Measurements from ENCODE around the gene SMARCA4.
"Not testable (repeated sequence)": the region's sequence is repeated elsewhere in the genome, so short reads cannot be mapped to it uniquely, and the experiment has no call there.

The SMARCA4 gene

DNA sequence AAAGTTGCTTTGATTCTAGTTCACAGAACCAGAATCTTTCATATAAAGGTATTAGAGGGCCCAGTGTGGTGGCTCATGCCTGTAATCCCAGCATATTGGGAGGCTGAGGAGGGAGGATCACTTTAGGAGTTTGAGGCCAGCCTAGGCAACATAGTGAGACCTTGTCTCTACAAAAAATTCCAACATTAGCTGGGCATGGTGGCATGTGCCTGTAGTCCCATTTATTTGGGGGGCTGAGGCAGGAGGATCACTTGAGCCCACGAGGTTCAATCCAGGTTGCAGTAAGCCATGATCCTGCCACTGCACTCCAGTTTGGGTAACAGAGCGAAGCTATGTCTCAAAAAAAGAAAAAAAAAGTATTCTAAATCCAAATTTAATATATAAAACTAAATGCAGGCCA is 137.5 kb downstream of the SMARCA4 start:
- no peak for DNase-seq (ENCODE audit: low spot score)

DNA sequence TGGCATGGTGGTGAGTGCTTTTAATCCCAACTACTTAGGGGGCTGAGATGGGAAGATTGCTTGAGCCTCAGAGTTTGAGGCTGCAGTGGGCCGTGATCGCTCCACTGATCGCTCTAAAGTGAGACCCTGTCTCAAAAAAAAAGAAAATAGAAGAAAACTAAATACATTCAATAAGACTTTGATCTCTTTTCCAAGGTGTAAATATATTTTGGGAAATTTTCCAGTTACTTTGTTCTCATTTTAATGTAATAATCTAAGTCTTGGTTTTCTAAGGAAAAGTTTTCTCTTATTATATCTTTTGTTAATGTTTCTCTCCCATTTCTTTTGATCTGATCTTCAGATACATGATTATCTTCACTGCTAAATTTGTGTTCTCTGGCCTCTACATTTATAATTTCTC is 138.0 kb downstream of the SMARCA4 start:
- no peak for DNase-seq (ENCODE audit: low spot score)

DNA sequence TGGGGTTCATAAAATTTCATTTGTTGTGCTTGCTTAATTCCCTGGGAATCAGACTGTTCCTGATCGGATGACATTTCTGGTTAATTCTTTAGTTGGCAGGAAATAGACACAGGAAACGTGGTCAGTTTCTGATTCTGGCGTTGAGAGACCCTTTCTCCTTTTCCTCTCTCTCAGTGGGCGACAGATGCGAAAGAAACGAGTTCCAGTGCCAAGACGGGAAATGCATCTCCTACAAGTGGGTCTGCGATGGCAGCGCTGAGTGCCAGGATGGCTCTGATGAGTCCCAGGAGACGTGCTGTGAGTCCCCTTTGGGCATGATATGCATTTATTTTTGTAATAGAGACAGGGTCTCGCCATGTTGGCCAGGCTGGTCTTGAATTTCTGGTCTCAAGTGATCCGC is 139.2 kb downstream of the SMARCA4 start:
- no peak for DNase-seq (ENCODE audit: low spot score)

DNA sequence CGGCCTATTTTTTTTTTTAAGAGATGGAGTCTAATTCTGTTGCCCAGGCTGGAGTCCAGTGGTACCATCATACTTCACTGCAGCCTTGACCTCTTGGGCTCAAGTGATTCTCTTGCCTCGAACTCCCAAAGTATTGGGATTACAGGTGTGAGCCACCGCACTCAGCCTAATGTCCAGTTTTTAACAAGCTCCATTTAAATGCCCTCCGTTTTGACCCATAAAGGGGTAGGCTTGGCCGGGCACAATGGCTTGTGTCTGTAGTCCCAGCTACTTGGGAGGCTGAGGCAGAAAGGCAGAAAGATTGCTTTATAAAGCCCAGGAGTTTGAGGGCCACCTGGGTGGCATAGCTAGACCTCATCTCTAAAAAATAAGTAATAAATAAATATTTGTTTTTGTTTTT is 140.2 kb downstream of the SMARCA4 start:
- no peak for DNase-seq (ENCODE audit: low spot score)

DNA sequence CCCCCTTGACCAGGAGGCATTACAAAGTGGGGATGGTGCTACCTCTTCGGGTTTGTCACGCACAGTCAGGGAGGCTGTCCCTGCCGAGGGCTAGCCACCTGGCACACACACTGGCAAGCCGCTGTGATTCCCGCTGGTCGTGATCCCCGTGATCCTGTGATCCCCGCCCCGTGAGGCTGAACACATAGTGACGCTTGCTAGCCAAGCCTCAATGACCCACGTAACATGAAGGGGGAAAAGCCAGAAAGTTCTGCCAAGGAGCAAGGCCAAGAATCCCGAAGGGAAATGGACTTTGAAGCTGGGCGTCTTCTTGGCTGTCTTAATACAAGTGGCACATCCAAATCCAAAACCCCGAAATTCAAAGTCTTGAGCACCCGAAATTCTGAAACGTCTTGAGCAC is 142.1 kb downstream of the SMARCA4 start:
- DNase-seq (ENCODE audit: low spot score) = no peak

DNA sequence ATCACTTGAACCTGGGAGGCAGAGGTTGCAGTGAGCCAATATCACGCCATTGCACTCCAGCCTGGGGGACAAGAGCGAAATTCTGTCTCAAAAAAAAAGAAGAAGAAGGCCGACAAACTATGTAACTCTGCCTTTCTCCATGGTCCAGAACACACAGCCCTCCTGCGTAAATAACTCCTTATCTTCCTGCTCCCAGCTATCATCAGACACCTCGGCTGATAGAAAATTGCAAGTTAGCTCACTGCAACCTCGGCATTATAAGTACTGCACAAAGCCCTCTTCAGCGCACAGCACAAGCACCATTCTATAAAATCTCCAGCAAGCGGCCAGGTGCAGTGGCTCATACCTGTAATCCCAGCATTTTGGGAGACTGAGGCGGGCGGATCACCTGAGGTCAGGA is 142.8 kb downstream of the SMARCA4 start:
- DNase-seq (ENCODE audit: low spot score) = not testable (repeated sequence)

DNA sequence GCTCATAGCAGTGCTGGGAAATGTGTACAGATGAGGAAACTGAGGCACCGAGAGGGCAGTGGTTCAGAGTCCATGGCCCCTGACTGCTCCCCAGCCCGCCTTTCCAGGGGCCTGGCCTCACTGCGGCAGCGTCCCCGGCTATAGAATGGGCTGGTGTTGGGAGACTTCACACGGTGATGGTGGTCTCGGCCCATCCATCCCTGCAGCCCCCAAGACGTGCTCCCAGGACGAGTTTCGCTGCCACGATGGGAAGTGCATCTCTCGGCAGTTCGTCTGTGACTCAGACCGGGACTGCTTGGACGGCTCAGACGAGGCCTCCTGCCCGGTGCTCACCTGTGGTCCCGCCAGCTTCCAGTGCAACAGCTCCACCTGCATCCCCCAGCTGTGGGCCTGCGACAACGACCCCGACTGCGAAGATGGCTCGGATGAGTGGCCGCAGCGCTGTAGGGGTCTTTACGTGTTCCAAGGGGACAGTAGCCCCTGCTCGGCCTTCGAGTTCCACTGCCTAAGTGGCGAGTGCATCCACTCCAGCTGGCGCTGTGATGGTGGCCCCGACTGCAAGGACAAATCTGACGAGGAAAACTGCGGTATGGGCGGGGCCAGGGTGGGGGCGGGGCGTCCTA is 144.3 kb downstream of the SMARCA4 start:
- no peak for DNase-seq (ENCODE audit: low spot score)

DNA sequence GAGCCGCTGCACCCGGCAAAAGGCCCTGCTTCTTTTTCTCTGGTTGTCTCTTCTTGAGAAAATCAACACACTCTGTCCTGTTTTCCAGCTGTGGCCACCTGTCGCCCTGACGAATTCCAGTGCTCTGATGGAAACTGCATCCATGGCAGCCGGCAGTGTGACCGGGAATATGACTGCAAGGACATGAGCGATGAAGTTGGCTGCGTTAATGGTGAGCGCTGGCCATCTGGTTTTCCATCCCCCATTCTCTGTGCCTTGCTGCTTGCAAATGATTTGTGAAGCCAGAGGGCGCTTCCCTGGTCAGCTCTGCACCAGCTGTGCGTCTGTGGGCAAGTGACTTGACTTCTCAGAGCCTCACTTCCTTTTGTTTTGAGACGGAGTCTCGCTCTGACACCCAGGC is 145.6 kb downstream of the SMARCA4 start:
- DNase-seq (ENCODE audit: low spot score) = no peak

DNA sequence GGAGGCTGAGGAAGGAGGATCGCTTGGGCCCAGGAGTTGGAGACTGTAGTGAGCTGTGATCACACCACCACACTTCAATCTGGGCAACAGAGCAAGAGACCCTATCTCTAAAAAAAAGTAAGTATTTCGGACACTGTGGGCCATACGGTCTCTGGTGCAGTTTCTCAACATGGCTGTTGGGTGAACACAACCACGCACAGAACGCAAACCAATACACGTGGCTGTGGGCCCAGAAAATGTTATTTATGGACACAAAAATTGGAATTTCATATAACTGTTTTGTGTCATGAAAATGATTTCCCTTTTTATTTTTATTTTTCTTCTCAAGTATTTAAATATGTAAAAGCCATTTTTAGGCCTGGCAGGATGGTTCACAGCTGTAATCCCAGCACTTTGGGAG is 147.9 kb downstream of the SMARCA4 start:
- no peak for DNase-seq (ENCODE audit: low spot score)

DNA sequence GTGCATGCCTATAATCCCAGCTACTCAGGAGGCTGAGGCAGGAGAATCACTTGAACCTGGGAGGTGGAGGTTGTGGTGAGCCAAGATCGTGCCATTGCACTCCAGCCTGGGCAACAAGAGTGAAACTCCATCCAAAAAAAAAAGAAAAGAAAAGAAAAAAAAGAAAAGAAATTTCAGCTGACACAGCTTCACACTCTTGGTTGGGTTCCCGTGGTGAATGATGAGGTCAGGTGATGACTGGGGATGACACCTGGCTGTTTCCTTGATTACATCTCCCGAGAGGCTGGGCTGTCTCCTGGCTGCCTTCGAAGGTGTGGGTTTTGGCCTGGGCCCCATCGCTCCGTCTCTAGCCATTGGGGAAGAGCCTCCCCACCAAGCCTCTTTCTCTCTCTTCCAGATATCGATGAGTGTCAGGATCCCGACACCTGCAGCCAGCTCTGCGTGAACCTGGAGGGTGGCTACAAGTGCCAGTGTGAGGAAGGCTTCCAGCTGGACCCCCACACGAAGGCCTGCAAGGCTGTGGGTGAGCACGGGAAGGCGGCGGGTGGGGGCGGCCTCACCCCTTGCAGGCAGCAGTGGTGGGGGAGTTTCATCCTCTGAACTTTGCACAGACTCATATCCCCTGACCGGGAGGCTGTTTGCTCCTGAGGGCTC is 150.4 kb downstream of the SMARCA4 start:
- no peak for DNase-seq (ENCODE audit: low spot score)

DNA sequence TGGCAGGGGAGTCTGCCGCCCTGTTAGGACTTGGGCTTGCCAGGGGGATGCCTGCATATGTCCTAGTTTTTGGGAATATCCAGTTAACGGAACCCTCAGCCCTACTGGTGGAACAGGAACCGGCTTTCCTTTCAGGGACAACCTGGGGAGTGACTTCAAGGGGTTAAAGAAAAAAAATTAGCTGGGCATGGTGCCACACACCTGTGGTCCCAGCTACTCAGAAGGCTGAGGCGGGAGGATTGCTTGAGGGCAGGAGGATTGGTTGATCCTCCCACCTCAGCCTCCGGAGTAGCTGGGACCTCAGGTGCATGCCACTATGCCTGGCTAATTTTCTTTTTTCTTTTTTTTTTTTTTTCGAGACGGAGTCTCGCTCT is 150.9 kb downstream of the SMARCA4 start:
- no peak for DNase-seq (ENCODE audit: low spot score)
